ENCODE data around the gene TRIM58. TPM values are rescaled to one million over a fixed set of nuclear protein-coding genes. Genes with fewer than 3 reads are reported as not detected.
A peak's percentile ranks its signal among the peaks of the same experiment; 100 is the strongest.

Gene TRIM58
- total and polyA plus RNA-seq, 9 of the 15 experiments (the other 6 are each of a cell fraction or from before 2014, with no cell fraction given), result 3.8 to 19.1 (median 7.2) TPM

- peak; percentile 22; the same call in 1 of the 2 replicates for TF ChIP-seq C11orf30 (IDR thresholded peaks at IDR 0.05; ENCODE audit: low read depth)
- no peak for TF ChIP-seq ZBTB43 (CRISPR knock-in tag; IDR thresholded peaks at IDR 0.05)
- no peak for TF ChIP-seq HNRNPK (IDR thresholded peaks at IDR 0.05; ENCODE audit: low read depth, low read length, poor library complexity, severe bottlenecking)
- 0 out of 4 replicates have a peak, but pooled peaks of 1 of the 2 experiments have one; percentile 25 for TF ChIP-seq ZNF639 (CRISPR knock-in tag; conservative IDR thresholded peaks at IDR 0.05 in 1 of 2, IDR thresholded peaks at IDR 0.05 in 1 of 2)
- TF ChIP-seq ZNF511 (CRISPR knock-in tag; IDR thresholded peaks at IDR 0.05), result no peak
- TF ChIP-seq HIVEP1 (CRISPR knock-in tag; IDR thresholded peaks at IDR 0.05), result no peak
- TF ChIP-seq ZNF384 (IDR thresholded peaks at IDR 0.05; ENCODE audit: low read depth, low read length), result no peak
- TF ChIP-seq HDAC2 (IDR thresholded peaks at IDR 0.05), result no peak
- no peak for TF ChIP-seq ZNF133 (CRISPR knock-in tag; IDR thresholded peaks at IDR 0.05)
- TF ChIP-seq MCM5 (IDR thresholded peaks at IDR 0.05; ENCODE audit: low read depth), result no peak
- no peak for TF ChIP-seq ZNF518B (CRISPR knock-in tag; IDR thresholded peaks at IDR 0.05)
- TF ChIP-seq CCAR2 (IDR thresholded peaks at IDR 0.05; ENCODE audit: low read depth, low read length), result no peak
- TF ChIP-seq RFX7 (CRISPR knock-in tag; IDR thresholded peaks at IDR 0.05), result no peak
- TF ChIP-seq JUNB (CRISPR knock-in tag; conservative IDR thresholded peaks at IDR 0.05), result no peak
- TF ChIP-seq TARDBP (IDR thresholded peaks at IDR 0.05), result no peak
Measured at GRCh38 chr1:247906504-247907047, 49.6 kb downstream of the TRIM58 start (continued).
